Regular cardiac myocyte (primary cell): ENCODE results near the gene BLVRB. TPM values are rescaled to one million over a fixed set of nuclear protein-coding genes. Genes with fewer than 3 reads are reported as not detected.

Source experiments
- total RNA-seq: library from RNA; depleted of rRNA; stranded (reverse); fragments of >200 nt; gene quantifications from 2 replicates; pipeline ENCODE4 v1.2.3, GENCODE V29; 2014

BLVRB gene
- 63.1 and 82.1 TPM in 2 replicates for total RNA-seq

DNA sequence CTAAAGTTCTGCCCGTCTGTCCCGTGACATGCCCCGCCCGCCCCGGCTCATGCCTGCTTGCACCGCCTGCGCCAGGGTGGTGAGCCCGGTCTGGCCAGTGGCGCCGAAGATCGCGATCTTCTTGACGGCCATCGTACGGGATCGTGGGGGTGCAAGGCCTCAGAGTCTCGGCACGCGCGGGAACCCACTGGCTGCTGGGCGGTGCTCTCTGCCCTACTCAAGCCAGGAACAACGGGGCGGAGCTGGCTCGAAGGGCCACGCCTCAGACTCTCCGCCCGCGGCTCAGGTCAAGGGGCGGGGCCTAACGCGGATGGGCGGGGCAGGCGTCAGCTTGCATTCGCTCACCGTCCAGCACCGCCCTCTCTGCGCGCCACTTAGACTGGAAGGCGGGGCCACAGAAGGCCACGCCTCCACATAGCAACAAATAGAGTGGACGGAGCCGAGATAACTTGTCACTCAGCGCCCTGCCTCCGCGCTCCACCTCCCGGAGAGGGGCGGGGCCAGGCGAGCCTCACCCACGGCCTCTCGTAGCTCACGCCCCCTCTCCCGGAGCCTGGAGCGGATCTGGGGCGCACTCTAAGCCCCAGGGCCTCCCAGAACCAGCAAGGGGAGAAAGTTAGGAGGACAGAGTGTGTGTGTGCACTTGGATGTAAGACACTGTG, at the start of gene BLVRB:
BLVRB (minus strand) TSS at position 189 of the 662 bp plus-strand sequence; CDS start at position 132, 57 bp downstream.

GRCh38 chr19:40466985-40467734, 1.6 kb upstream of the BLVRB start, which contains the start of gene SPTBN4:
TSS of gene SPTBN4 (plus strand) at chr19:40467001. CDS start at chr19:40472622, 5,621 bp downstream.

DNA sequence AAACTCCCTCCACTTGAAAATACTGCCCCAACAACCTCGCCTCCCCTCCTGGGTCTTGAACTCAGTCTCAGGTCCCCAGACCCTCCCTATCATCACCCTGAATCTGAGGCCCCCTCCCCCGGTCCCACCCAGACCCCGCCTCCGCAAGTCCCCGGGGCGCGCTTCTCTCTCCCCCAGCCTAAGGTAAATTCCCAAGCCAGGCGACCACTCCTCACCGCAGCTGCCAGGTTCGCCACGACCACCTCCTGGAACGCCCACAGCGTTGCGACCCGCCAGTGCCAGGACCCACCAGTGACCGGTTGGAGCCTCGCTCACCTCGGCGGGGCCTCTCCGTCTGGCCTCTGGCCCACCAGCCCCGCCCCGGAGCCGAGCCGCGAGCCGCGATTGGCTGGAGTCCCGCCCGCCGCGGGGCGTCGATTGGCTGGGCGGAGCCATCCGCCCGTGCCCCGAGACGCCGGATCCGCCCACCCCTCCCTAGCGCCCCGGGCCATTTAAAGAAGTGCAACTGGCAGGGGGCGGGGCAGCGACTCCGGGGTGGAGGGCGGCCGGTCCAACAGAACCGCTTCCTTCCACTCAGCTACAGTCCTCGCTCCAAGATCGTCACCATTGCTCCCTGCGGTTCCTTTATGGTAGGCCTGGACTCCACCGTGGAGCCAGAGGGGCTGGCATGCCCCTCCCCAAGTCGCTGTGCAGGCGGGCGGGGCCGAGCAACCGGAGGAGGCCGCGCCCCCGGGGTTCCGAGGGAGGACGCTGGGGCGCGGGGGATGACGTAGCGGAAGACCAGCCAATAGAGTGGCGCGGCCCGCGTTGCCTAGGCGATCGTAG, 21.3 kb downstream of the BLVRB start, which contains the start of gene SERTAD3:
SERTAD3 (minus strand) TSS at position 336 of the 825 bp plus-strand sequence. CDS start 2,255 bp downstream, outside the sequence.

DNA sequence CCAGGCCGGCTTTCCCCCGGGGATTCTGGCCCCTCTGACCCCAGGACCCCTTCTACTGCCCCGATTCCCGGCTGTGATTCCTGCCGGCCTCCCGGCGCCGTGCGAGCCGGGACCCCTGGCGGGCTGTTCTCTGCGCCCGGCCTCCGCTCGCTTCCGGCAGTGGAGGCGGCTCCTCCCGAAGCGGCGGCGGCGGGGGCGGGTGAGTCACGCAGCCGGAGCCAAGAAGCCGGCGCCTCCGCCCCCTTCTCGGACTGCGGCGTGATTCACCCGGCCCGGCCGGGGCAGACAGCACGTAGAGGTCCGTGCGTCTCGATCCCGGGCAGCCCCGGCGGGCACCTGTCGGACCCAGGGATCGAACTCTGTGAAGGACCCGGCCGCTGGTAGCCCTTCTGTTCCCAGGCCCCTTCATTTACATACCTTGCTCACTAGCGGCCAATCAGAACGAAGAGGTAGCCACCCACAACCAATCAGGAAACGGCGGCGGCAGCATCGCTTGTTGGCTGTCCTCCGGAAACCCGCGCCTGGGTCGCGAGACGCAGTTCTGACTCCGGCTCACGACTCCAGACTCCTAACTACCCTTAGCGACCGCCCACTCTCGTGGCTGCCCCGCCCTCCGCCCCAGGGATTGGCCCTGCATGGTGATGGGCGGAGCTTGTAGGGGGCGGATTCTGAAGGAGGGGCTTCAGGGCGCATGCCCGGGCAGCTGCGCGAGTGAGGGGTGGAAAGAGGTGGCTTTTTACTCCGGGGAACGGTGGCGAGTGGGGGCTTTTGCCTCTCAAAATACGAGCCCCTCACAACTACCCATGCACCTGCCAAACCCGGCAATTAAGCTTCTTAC, 39.9 kb downstream of the BLVRB start, which contains the start of gene SERTAD1:
SERTAD1 (minus strand) TSS at position 543 of the 838 bp plus-strand sequence. CDS start 2,446 bp downstream, outside the sequence.

GRCh38 chr19:40413291-40413845, 52.2 kb downstream of the BLVRB start, which contains the start of gene PRX:
TSS of gene PRX (minus strand) at chr19:40413378. CDS start at chr19:40407932, 5,446 bp downstream.

Other genes starting within 250 kb of the BLVRB start
- gene TTC9B, start 247.4 kb downstream of the BLVRB start, total RNA-seq, result not detected in 2 replicates
- gene CCNP, start 239.1 kb downstream of the BLVRB start, total RNA-seq, result under 0.01 and 0.19 TPM in 2 replicates
- gene AKT2, start 180.4 kb downstream of the BLVRB start, total RNA-seq, result 63.5 and 64.5 TPM in 2 replicates
- 8.2 and 9.0 TPM in 2 replicates for gene C19orf47, start 117.3 kb downstream of the BLVRB start, total RNA-seq
- 118 and 344 TPM in 2 replicates for gene PLD3, start 117.0 kb downstream of the BLVRB start, total RNA-seq
- 0.19 and 0.28 TPM in 2 replicates for gene HIPK4, start 75.6 kb downstream of the BLVRB start, total RNA-seq
- 0.58 and 1.7 TPM in 2 replicates for gene PRX, start 52.4 kb downstream of the BLVRB start, total RNA-seq
- gene SERTAD1, start 39.8 kb downstream of the BLVRB start, total RNA-seq, result 23.4 and 47.7 TPM in 2 replicates
- gene SERTAD3, start 21.4 kb downstream of the BLVRB start, total RNA-seq, result 20.6 and 28.9 TPM in 2 replicates
- gene SPTBN4, start 1.3 kb upstream of the BLVRB start, total RNA-seq, result 0.77 and 3.7 TPM in 2 replicates
- 18.6 and 33.0 TPM in 2 replicates for gene SHKBP1, start 111.1 kb upstream of the BLVRB start, total RNA-seq
- 6.8 and 7.1 TPM in 2 replicates for gene LTBP4, start 135.6 kb upstream of the BLVRB start, total RNA-seq
- gene NUMBL, start 224.9 kb upstream of the BLVRB start, total RNA-seq, result 21.7 and 22.8 TPM in 2 replicates